ENCODE measurements around the gene LHFPL3. TPM values are rescaled to one million over a fixed set of nuclear protein-coding genes. Genes with fewer than 3 reads are reported as not detected.
"Not testable (repeated sequence)": the region's sequence is repeated elsewhere in the genome, so short reads cannot be mapped to it uniquely, and the experiment has no call there.

The LHFPL3 gene
- total RNA-seq, 1 donor from 2014 or later = not detected

DNA sequence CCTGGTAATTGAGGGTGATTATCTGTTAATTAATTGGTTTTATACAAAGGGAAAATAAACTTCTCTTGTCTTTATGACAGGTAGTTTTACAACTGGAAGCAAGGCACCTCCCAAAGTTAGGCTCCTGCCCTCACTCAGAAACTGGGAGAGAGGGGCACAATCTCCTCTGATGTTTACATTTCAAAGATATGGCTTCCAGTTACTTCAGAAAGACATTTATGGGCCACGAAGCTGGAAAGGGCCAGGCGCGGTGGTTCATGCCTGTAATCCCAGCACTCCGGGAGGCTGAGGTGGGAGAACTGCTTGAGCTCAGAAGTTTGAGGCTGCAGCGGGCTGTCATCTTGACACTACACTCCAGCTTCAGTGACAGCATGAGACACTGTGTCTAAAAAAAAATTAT lies 570.0 kb downstream of the LHFPL3 start:
- DNase-seq = no peak

DNA sequence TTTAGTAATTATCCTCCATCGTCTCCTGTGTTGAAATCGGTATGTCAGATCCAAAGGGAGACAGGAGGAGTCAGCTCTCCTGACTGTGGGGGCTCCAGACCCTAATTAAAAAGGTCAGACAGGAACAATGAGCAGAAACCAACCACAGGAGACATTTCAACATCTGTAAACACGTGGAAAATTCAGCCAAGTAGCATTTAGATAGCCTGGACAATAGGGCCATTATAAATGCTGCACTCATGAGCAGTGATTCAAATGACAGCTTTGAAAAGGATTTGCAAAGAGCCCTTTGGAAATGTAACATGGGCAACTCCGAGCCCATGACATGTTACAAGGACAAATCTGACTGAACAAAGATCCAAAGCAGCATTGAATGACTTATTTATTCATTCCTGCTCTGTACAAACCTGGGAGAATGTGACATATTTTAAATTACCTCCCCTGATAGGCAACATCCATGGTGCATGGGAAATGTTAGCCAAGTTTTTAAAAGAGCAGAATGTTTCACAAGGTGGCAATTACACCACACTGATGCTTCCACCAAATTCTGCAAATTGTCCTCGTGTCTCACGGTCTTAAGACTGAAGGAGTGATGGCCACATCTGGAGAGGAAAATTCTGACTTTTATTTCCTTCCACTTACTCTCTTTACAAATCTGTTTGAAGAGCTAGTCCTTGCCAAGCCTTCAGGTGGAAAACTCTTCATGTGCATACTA lies 572.3 kb downstream of the LHFPL3 start:
- no peak for DNase-seq

DNA sequence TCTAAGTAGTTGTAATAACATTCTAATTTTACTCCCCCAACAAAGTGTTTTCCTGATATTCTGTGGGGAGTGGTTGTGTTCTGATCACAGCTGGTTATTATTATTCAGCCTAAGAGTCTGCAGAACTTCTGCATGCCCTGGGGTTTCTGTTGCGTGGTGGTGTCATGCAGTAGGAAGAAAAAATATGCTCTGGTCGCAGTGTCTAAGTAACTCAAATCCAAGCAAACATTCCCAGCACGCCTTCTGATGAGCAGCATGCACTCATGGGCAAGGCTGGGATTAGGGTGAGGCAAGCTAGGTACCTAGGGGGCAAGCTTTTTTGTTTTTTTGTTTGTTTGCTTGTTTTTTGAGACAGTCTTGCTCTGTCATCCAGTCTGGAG lies 572.8 kb downstream of the LHFPL3 start:
- DNase-seq = no peak

DNA sequence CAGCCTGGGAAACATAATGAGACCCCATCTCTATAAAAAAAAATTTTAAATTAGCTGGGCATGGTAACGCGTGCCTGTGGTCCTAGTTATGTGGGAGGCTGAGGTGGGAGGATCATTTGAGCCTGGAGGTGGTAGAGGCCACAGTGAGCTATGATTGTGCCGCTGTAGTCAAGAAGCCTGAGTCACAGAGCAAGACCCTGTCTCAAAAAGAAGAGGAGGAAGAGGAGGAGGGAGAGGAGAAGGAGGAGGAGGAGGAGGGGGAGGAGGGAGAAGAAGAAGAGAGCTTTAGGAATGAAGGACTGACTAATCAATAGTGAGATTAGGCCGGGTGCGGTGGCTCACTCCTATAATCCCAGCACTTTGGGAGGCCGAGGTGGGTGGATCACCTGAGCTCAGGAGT lies 573.8 kb downstream of the LHFPL3 start:
- no peak for DNase-seq

DNA sequence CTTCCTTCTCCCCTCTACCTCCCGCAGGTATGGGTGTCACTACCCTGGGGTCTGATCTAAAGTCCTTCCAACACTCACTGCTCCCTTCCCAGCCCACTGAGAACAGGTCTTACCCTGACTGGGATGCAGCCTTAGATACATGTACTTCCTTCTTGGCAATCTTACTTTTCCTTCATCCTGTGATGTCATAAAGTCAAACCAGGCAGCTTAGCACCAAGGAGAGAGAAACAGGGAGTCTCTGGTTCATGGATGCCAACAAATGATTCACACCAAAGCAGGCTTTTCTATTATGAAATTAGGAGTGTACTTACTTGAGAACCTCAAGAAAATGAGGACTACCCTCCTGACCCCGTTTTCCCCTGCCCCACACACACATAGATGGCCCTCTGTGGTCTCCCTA lies 574.6 kb downstream of the LHFPL3 start:
- DNase-seq = no peak

DNA sequence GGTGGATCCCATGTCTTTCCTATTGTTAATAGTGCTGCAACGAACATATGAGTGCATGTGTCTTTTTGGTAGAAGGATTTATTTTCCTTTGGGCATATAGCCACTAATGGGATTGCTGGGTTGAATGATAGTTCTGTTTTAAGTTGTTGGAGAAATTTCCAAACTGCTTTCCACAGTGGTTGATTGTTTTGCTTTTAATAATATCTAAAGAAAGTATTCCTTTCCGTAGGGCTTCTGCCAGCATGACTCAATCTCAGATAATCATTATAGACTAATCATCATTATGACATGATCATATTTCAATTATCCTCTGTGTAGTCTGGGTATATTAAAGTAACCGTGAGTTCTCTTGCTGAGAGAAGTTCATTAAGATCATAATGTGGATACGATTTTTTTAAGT lies 575.4 kb downstream of the LHFPL3 start:
- no peak for DNase-seq

DNA sequence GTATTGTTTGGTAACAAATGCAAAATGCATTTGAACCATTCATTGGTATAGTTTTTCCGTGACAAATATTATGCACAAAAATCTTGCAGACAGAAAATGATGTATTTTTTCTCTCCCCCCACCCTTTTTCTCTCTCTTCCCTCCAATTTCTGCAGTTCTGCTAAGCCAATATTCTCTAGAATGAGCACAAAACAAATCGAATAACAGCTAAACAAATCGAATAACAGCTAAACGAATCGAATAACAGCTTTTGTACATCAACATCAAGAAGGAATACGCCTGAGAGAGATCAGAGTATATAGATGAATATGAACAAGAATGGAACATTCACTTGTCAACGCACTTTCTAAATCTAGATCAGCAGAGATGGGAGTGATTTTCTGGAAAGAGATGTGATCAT lies 577.6 kb downstream of the LHFPL3 start:
- no peak for DNase-seq

DNA sequence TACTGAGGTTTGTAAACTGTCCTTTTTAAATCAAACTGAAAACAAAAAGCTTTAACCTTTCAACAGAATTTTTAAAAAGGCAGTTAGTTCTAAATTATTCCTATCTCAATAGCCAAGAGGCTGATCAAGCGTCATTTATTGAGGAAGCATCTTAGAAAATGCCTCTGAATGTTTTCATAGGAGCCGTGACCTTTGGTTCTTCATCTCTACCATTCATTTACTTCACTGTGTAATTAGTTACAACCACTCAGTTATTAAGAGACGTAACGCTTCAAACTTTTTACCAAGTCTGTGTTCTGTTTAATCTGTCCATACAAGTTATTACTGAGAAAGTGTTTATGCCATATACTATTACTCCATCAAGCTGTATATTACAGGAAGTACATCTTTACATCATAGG lies 578.2 kb downstream of the LHFPL3 start:
- no peak for DNase-seq

DNA sequence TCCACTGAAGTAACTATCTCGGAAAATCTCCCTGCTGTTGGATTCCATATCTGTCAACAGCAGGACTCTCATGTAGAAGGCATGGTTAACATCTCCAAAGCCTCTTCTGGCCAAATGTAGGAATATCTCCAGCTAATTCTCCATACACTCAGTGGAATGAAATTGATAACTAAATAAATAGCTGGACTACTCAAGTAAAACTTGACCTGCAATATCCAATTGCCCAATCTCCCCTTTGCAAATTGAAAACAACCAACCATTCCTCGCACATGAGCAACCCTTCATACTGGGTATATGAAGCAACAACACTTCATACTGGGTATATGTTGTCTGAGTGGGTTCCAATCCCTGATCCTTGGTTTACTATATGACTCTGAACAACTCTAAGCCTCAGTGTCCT lies 580.2 kb downstream of the LHFPL3 start:
- DNase-seq = no peak

DNA sequence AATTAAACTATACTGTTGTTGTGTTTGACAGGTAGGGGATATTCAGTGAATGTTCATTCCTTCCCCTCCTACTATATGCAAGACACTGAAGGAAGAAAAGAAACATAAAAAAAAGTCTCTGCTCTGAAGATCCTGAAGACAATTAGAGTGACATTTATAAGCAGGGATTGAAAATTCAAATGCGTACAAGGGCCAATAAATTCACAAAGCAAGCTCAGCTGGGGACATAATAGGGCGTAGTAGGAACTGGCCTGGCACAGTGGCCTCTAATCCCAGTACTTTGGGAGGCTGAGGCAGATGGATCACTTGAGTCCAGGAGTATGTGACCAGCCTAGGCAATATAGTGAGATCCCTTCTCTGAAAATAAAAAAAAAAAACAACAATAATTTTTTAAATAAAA lies 580.7 kb downstream of the LHFPL3 start:
- no peak for DNase-seq

DNA sequence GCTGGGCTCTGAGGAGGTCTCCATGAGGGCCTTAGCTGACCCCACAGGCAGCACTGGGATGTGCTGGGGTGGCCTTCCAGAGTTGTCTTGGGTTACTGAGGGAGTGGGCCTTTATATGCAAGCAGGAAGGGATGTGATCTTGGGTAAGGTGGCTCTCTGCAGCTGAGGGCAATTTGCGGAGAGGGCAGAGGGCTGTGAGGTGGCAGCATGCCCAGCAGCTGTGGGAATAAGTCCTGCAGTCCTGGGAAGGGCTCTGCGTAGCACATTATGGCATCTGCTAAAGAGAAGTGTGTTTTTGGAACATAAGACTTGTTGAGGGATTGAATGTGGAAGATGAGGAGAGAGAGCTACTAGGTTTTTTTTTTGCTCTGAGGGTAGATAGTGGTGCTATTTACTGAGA lies 586.0 kb downstream of the LHFPL3 start:
- DNase-seq = peak; percentile 89

DNA sequence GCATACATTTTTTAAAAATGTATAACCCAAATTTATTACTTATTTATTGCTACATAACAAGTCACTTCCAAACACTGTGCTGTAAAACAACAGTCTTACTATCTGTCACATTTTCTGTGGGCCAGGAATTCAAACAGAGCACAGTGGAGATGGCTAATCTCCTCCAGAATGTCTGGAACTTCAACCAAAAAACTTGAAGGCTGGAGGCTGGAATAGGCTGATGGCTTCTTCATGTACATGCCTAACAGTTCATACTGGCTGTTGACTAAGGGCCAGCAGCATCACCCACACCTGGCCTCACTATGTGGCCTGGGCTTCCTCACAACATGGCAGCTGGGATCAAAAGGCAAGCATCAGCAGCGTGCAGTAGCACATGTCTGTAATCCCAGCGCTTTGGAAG lies 593.2 kb downstream of the LHFPL3 start:
- no peak for DNase-seq

DNA sequence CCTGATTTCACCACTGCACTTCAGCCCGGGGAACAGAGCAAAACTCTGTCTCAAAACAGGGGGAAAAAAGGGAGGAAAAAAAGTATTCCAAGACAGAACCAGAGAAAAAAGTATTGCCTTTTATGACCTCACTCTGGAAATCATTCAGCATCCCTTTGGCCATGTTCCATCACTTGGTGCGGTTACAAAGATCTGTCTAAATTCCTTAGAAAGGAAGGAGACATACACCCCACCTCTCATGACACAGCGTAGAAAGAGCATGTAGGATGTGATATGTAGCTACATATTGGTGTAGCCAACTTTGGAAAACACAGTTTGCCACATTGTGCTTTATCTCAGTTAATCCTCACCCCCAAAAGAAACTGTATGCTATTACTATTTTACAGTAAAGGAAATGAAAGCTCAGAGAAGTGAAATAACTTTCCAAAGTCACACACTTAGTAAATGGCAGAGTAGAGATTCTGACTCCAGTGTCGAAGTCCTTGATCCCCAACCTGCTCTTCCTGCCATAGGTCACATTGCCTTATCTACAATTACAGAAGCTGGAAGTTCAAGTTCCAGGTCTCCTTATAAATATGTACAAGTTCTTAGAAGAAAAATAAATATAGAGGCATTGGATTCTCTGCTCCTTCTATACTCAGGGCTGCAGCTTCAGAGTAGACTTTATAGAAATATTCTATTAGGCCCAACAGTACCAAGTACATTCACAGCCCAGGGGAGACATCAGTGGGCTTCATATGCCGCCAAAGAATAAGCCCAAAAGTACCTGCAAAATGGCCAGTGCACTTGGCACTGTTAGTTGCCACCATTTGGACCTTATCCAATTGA lies 594.0 kb downstream of the LHFPL3 start:
- no peak for DNase-seq

DNA sequence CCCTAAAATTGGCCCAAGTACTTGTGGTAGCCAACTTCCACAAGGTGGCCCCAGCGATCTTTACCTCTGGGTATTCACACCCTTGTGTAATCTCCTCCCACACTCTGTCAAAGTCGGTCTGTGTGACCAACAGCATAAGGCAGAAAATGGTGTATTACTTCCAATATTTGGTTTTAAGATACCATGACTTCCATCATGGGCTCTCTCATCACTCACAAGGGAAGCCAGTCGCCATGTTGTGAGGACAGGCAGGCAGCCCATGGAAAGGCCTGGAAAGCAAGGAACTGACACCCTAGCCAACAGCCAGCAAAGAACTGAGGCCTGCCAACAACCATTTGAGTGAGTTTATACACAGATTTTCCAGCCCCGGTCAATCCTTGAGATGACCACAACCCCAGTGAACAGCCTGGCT lies 594.6 kb downstream of the LHFPL3 start:
- DNase-seq = peak; percentile 55

DNA sequence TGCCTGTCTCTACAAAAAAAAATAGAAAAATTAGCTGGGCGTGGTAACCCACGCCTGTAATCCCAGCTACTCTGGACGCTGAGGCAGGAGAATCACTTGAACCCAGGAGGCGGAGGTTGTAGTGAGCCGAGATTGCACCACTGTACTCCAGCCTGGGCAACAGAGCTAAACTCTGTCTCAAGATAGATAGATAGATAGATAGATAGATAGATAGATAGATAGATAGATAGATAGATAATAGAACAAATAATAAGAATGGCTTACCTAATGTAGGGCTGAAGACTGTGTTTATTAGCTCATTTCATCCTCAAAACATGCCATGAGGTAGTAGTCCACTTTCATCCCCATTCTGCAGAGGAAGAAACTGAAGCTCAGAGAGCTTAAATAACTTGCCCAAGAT lies 597.8 kb downstream of the LHFPL3 start:
- not testable (repeated sequence) for DNase-seq

DNA sequence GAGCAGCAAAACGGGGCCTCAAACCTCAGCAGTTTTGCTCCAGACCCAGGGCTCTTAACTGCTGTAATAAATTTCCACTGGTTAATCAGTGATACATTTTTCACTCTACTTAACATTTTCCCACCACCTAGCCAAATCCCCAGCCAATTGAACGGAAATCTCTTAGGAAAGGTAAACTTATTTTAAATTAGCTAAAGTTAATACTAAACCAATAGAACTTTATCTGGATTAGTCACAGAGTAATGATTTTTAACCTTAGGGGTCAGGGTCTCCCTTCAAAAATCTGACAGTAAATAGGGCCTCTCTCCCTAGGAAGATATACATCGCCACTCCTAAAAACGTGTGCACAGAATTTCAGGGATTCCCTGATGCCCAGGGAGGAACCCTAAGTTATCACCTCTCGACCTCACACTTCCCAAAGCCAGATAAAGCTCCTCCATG lies 598.2 kb downstream of the LHFPL3 start:
- DNase-seq = no peak

DNA sequence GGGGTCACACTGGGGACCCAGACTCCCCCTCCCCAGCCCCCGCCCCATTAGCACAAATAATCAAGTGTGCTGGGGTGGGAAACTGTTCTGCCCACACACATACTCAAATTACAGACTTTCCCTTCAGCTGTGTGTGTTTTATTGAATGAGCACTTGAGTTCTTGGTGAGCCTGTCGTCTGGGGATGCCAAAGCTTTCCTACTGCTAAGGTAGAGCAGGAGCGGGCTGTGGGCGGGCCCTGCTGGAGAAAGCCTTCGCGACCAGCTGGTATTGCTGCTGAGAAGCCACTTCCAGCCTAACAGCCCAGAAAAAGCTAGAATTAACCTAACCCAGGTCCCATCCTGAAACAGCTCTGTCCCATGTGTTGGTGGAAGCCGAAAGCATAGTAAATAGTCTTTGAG lies 598.7 kb downstream of the LHFPL3 start:
- no peak for DNase-seq

DNA sequence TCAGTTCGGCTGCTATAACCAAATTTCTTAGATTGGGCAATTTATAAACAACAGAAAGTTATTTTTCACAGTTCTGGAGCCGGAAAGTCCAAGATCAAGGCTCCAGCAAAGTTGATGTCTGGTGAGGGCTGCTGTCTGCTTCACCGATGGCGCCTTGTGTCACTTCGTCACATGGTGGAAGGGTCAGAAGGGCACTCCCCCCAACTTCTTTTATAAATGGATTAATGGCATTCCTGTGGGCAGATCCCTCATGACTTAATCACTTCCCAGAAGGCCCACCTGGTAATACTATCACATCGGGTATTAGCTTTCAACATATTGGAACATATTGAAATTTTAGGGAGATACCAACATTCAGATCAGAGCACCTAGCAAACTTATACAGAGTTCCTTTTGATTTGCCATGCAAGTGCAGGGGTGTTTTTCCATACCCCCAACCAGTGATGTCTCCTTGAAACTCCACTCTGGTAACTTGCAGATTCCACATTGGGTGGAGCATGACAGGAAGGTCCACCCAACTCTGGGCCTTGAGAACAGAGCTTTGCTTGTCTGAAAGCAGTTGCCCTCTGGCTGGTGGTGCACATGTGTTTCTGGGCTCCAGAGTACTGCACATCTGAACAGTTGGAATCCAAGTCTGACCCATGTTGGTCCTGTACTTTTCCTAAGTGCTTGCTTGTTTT lies 600.5 kb downstream of the LHFPL3 start:
- no peak for DNase-seq

DNA sequence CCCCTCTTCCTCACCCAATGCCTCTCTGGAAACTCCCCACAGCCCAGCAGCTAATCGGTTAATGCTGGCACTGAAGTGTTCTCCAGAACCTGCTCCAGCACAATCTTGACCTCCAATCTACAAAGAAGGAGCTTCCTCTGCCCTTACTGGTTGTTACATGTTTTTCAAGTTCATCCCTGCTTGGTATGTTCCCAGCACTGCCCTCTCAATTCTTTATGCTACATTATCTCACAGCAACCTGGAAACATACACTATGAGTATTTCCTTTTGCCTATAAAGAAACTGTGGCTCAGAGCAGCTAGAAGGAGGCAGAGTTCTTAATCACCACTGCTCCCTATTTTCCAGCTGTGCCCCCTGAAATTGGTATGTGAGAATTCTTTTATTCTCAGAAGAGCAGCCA lies 601.5 kb downstream of the LHFPL3 start:
- no peak for DNase-seq

DNA sequence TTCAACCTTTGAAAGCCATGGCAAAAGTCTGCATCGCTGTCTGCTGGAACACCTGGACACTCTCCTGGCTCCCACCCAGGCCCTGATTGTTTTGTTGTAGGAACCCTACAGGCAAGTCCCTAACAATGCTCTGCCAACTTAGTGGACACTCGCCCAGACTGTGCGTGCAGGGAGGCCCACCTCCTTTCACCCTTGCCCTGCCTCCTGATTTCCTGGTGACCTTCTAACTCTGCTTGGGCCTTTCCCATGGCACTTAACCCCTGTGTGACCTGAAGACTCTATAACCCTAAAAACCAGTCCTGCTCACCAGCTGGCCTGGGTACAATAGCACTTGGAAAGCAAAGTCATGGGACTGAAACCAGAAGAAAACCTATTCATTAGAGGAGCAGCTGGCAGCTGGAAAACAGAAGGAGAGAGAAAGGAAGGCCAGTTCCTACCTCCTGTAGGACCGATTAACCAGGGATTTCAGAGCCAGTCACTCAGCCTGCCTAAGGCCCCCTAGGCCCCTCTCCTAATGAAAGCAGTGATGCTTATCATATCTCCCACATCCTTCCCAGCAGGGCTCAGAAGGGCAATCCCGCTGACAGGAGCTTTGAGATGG lies 602.9 kb downstream of the LHFPL3 start:
- DNase-seq = no peak

DNA sequence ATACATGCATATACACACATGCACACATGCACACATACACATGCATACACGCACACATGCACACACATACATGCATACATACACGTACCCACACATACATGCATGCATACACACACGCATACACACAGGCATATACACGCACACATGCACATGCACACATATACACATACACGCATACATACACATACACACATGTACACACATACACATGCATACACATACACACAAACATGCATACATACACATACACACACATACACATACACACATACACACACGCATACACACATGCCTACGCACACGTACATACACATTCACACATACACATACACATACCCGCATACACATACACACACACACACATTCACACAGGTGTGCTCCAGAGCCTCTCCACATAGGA lies 604.6 kb downstream of the LHFPL3 start:
- no peak for DNase-seq

DNA sequence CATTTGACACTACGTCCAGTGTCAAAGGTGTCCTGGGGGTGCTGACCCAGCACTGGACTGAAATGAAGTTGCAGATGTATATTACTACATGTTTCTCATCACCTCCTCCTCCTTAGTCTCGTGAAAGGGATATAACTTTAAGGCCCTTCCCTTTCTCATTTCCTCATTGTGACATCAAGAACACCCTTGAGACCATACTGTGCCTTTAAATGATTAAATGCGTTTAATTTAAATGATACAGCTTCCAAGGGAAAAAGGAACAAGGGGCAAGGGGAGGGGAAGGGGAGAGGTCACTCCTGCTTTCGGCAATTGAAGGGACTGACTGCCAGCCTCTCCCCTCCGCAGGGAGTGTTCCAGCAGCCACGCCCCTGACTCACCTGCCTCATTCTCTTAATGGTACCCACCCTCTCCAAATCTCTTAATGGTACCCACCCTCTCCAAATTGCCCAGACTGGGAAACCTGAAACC lies 605.2 kb downstream of the LHFPL3 start:
- no peak for DNase-seq

DNA sequence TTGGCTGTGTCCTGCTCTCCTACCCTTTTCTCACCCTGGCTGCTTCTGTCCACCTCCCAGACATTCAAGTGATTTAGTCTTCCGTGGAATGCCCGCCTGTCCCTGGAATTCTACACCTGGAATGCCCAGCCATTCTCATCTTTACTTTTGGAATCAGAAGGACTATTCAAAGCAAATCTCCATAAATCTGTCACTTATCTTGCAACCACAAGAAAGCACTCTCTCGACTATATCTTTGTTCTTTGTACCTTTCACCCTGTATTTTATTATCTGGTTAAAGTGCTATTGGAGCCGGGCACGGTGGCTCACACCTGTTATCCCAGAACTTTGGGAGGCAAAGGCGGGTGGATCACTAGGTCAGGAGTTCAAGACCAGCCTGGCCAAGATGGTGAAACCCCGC lies 606.3 kb downstream of the LHFPL3 start:
- DNase-seq = no peak
